Thymus (tissue), 11 donors: ENCODE data around the gene HEXD. TPM values are rescaled to one million over a fixed set of nuclear protein-coding genes. Genes with fewer than 3 reads are reported as not detected.
A peak's percentile ranks its signal among the peaks of the same experiment; 100 is the strongest.

ENCODE experiments used
- DNase-seq, 9 donors: peaks; one replicate each; pipeline ENCODE4 v3.0.0-alpha.2; 2013; ENCODE audit warnings: low spot score in 9 of 9, low read depth in 6 of 9, missing footprints in 1 of 9
- H3K27ac ChIP-seq, 2 donors: one replicate each; pipeline ENCODE4 v1.5.1; 2013; ENCODE audit warnings: control low read depth in 1 of 2, low read depth in 1 of 2, low read length in 1 of 2, mild to moderate bottlenecking in 1 of 2, moderate library complexity in 1 of 2
- H3K27me3 ChIP-seq, 2 donors: one replicate each; pipeline ENCODE4 v1.5.1; 2013; ENCODE audit warnings: low read length in 1 of 2; ENCODE audit not compliant: control insufficient read depth in 2 of 2, insufficient read depth in 1 of 2
- H3K36me3 ChIP-seq, 2 donors: one replicate each; pipeline ENCODE4 v1.5.1; 2013; ENCODE audit warnings: low read length in 1 of 2, mild to moderate bottlenecking in 1 of 2, moderate library complexity in 1 of 2; ENCODE audit not compliant: control insufficient read depth in 2 of 2, insufficient read depth in 2 of 2
- H3K4me1 ChIP-seq, 2 donors: one replicate each; pipeline ENCODE4 v1.5.1; 2013; ENCODE audit warnings: low read length in 2 of 2; ENCODE audit not compliant: control insufficient read depth in 2 of 2, insufficient read depth in 2 of 2
- H3K4me3 ChIP-seq, 2 donors: one replicate each; pipeline ENCODE4 v1.5.1; 2013; ENCODE audit warnings: low read length in 2 of 2, control low read depth in 1 of 2, mild to moderate bottlenecking in 1 of 2
- H3K9me3 ChIP-seq, 2 donors: one replicate each; pipeline ENCODE4 v1.5.1; 2013; ENCODE audit warnings: low read length in 1 of 2, mild to moderate bottlenecking in 1 of 2; ENCODE audit not compliant: control insufficient read depth in 2 of 2, insufficient read depth in 1 of 2
- WGBS: extraction: QIAGEN DNeasy Blood & Tissue Kit; methylation state at CpG from one replicate; pipeline ENCODE4 v1.1.7; 2013; 5-methylcytosine and 5-hydroxymethylcytosine counted together
- polyA plus RNA-seq: library from polyadenylated mRNA; stranded (reverse); fragments of 200-250 nt; gene quantifications from one replicate; pipeline ENCODE4 v1.2.3, GENCODE V29; 2013
- total RNA-seq: library from RNA; stranded (reverse); fragments of 120-200 nt; gene quantifications from one replicate; pipeline ENCODE4 v1.2.4, GENCODE V29; 2013
- donor health status: healthy.

The HEXD gene
- total and polyA plus RNA-seq, 2 donors = 15.9 to 186 TPM

- 8% methylated on average over 19 of the region's 19 CpGs for WGBS
- peak in 4 of 9 donors; percentile 29 to 72 (median 43) for DNase-seq
- no peaks in the 10 kb centered on the region for H3K27me3 ChIP-seq
- peak overlapping the region; percentile 12 to 37 for H3K4me3 ChIP-seq
- H3K27ac ChIP-seq = peak overlapping the region; percentile 36 to 45
- peaks cover 0 to 3% of the 10 kb centered on the region in 2 donors for H3K9me3 ChIP-seq
- H3K36me3 ChIP-seq = peaks cover 4 to 10% of the 10 kb centered on the region in 2 donors
- peaks cover 13 to 33% of the 10 kb centered on the region in 2 donors for H3K4me1 ChIP-seq
Measured at GRCh38 chr17:82400830-82401229, 17.3 kb upstream of the HEXD start.

GRCh38 chr17:82402865-82403264 is 15.3 kb upstream of the HEXD start:
- H3K36me3 ChIP-seq = peaks cover 8 to 14% of the 10 kb centered on the region in 2 donors
- no peak overlapping the region for H3K4me3 ChIP-seq
- no peak overlapping the region for H3K27ac ChIP-seq
- peaks cover 0 to 3% of the 10 kb centered on the region in 2 donors for H3K9me3 ChIP-seq
- H3K4me1 ChIP-seq = peaks cover 13 to 33% of the 10 kb centered on the region in 2 donors
- H3K27me3 ChIP-seq = no peaks in the 10 kb centered on the region
- no peak for DNase-seq
- 81% methylated on average over 7 of the region's 7 CpGs for WGBS

DNA sequence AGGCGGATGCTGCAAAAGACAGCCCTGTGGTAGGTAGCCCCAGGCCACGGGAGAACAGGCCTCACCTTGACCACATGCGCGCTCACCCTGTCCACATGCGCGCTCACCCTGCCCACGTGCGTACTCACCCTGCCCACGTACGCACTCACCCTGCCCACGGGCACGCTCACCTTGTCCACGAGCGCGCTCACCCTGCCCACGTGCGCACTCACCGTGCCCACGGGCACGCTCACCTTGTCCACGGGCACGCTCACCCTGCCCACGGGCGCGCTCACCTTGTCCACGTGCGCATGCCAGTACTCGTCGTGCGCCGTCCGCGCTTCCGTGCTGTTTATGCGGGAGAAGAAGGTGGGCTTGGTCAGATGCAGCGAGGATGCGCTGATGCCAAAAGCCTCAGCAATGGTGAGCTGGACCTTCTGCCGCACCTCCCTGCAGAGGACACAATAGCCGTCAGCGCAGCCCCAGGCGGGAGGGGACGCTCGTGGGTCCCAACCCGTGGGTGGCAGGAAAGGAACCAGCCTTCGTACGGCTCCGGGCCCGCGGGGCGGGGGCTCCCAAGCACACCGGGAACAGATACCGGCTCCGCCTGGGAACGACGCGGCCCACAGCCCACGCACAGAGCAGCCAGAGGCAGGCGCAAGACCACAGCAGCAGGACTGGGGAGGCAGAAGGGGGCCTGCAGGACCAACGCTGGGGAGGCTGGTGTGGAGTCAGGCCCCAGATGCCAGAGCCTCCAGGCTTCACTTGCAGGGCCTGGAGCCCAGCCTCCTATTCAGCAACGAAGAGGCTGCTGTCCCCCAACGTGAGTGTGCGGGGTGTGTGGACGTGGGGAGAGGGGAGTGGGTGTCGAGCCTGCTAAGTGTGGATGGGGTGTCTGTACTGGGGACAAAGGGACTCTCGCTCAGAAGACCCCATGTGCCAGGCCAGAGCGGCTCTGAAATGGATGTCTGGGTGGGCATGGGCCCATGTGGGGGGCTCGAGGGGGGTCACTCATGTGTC is 14.2 kb upstream of the HEXD start:
- Histone ChIP-seq H3K27me3 (no peaks in the 10 kb centered on the region), H3K9me3 (peaks cover 0 to 3% of the 10 kb centered on the region in 2 donors), H3K4me1 (peaks cover 13 to 33% of the 10 kb centered on the region in 2 donors), H3K27ac (no peak overlapping the region), H3K4me3 (no peak overlapping the region), H3K36me3 (peaks cover 11 to 14% of the 10 kb centered on the region in 2 donors)
- DNase-seq = no peak
- WGBS = 98% methylated on average over 67 of the region's 67 CpGs

DNA sequence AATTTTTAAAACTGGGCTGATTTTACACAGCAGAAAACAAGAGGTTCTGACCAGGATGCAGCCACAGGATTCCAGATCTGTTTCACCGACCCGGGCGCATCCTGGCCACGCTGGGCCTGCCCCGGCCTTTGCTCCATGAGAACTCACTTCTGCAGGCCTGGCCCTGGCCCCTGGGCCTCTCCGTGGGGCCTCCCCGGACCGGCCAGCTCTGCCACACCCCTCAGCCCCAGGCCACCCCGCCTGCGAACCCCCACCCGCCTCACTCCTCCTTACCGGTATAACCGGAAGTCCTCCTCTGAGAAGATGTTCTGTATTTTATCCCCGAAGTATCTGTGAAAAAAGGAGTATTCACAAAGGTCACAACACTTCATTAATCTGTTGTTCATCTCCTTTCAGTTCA is 13.1 kb upstream of the HEXD start:
- Histone ChIP-seq H3K4me3 (no peak overlapping the region), H3K27me3 (no peaks in the 10 kb centered on the region), H3K36me3 (peaks cover 10 to 11% of the 10 kb centered on the region in 2 donors), H3K27ac (no peak overlapping the region), H3K4me1 (peaks cover 6 to 23% of the 10 kb centered on the region in 2 donors), H3K9me3 (peaks cover 0 to 3% of the 10 kb centered on the region in 2 donors)
- 97% methylated on average over 14 of the region's 14 CpGs for WGBS
- DNase-seq = no peak

GRCh38 chr17:82406131-82406671 is 11.9 kb upstream of the HEXD start:
- Histone ChIP-seq H3K27ac (no peak overlapping the region), H3K4me1 (peaks cover 0 to 15% of the 10 kb centered on the region in 2 donors), H3K9me3 (no peaks in the 10 kb centered on the region), H3K4me3 (no peak overlapping the region), H3K36me3 (peaks cover 11% of the 10 kb centered on the region in 2 donors), H3K27me3 (no peaks in the 10 kb centered on the region)
- no peak for DNase-seq
- WGBS = 98% methylated on average over 14 of the region's 14 CpGs

- DNase-seq = no peak
- no peak overlapping the region for H3K27ac ChIP-seq
- 43% methylated on average over 13 of the region's 13 CpGs for WGBS
- no peaks in the 10 kb centered on the region for H3K9me3 ChIP-seq
- H3K4me3 ChIP-seq = no peak overlapping the region
- peaks cover 11 to 13% of the 10 kb centered on the region in 2 donors for H3K36me3 ChIP-seq
- peaks cover 0 to 7% of the 10 kb centered on the region in 2 donors for H3K4me1 ChIP-seq
- H3K27me3 ChIP-seq = no peaks in the 10 kb centered on the region
Measured at GRCh38 chr17:82407255-82407654, 10.9 kb upstream of the HEXD start.

- no peak for DNase-seq
- H3K27ac ChIP-seq = no peak overlapping the region
- H3K4me1 ChIP-seq = no peaks in the 10 kb centered on the region
- H3K27me3 ChIP-seq = no peaks in the 10 kb centered on the region
- H3K36me3 ChIP-seq = peaks cover 11 to 20% of the 10 kb centered on the region in 2 donors
- no peaks in the 10 kb centered on the region for H3K9me3 ChIP-seq
- 98% methylated on average over 15 of the region's 15 CpGs for WGBS
- H3K4me3 ChIP-seq = no peak overlapping the region
Measured at GRCh38 chr17:82408288-82408937, 9.7 kb upstream of the HEXD start.

- H3K9me3 ChIP-seq = no peaks in the 10 kb centered on the region
- peaks cover 7 to 17% of the 10 kb centered on the region in 2 donors for H3K36me3 ChIP-seq
- peaks cover 0 to under 1% of the 10 kb centered on the region in 2 donors for H3K4me1 ChIP-seq
- H3K4me3 ChIP-seq = no peak overlapping the region
- no peak for DNase-seq
- no peak overlapping the region for H3K27ac ChIP-seq
- H3K27me3 ChIP-seq = no peaks in the 10 kb centered on the region
- WGBS = 98% methylated on average over 21 of the region's 21 CpGs
Measured at GRCh38 chr17:82408938-82409318, 9.2 kb upstream of the HEXD start.
